Forelimb muscle (tissue), 1 donor: ENCODE measurements around the gene DNAJB11. TPM values are rescaled to one million over a fixed set of nuclear protein-coding genes. Genes with fewer than 3 reads are reported as not detected.
A peak's percentile ranks its signal among the peaks of the same experiment; 100 is the strongest.
"Not testable (repeated sequence)": the region's sequence is repeated elsewhere in the genome, so short reads cannot be mapped to it uniquely, and the experiment has no call there.

ENCODE experiments used
- DNase-seq: peaks from one replicate; pipeline ENCODE4 v3.0.0-alpha.2; 2013; ENCODE audit warnings: low read depth
- polyA plus RNA-seq: library from polyadenylated mRNA; unstranded; fragments of 120-200 nt; gene quantifications from one replicate; pipeline ENCODE4 v1.2.1, GENCODE V29; 2013; ENCODE audit not compliant: insufficient read length

DNAJB11 gene
- 31.0 TPM for polyA plus RNA-seq

GRCh38 chr3:186570096-186570940, at the start of gene DNAJB11:
Gene DNAJB11, plus strand, starts transcription at chr3:186570720. Its CDS starts 178 bp downstream, at chr3:186570898.
- DNase-seq = peak; percentile 100

DNA sequence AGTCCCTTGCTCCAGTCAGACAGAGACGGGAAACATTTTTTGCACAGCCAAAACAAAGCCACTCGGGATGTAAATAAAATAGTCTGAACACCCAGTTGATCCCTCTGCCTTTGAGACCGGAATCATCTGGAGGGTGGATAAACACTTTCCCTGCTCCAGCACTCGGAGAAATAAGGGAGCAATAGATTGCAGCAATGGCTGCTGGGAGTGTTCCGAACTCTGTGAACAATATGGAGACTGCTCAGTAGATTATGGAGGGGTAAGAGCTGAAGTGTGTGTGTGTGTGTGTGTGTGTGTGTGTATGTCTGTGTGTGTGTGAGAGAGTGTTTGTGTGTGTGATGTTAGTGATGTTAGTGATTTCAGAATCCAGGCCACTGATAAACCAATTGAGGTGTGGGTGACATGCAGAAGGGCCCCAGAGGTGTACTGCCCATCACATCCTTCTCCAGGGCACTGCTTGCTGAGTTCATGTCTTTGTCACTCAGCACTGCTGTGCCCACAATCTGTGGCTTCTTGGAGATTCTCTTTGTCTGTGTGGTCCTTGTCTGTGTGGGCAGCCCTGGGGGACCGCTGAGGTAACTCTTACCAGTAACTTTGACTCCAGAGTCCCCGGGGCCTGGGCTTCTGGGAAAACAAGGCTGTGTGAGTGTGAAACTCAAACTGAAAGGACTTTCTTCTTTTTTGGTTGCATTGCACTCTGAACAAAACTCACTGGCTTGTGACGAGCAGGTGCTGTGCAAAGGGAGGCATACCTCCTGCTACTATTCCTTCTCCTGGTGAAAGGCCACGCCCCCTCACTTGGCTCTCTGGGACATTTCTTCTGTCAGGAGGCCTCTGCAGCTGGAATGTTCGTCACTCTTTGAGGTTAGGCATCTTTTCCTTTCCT, 49.3 kb upstream of the DNAJB11 start:
- no peak for DNase-seq

DNA sequence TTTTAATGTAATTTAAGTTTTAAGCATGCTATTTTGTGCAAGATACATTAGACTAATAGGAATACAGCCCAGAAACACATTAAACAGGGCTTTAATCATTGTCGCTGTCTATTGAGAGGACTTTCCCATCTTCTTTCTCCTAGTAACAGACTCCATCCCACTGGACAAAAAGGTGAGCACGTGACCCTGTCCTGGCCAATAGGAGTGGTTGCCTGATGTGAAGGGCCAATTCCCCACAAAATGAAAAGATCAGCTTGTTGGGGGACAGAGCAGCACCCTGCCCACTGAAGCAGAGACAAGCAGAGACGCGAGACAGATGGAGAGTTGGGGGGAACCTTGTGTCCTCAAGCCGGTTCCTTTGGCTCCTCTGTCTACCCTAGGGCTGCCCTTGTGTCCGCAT, 47.5 kb upstream of the DNAJB11 start:
- DNase-seq = no peak

DNA sequence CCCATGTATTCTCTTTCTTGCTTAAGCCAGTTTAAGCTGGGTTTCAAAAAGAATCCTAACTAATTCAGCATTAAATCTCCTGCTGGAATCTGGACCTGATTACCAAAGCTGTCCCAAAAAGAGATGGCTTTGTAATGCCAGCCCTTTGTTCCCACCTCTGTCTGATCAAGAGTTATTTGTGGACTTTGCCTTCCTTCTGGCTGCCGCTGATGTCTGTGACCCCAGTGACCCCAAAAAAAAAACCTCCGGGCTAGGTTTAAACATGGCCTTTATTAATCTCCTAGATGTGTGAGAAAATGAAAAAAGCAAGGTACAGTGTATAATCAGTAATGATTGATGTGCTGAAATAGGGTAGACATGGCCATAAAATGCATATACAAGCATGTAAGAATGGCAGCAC, 47.1 kb upstream of the DNAJB11 start:
- no peak for DNase-seq

- no peak for DNase-seq
Measured at GRCh38 chr3:186524616-186525015, 45.9 kb upstream of the DNAJB11 start.

DNA sequence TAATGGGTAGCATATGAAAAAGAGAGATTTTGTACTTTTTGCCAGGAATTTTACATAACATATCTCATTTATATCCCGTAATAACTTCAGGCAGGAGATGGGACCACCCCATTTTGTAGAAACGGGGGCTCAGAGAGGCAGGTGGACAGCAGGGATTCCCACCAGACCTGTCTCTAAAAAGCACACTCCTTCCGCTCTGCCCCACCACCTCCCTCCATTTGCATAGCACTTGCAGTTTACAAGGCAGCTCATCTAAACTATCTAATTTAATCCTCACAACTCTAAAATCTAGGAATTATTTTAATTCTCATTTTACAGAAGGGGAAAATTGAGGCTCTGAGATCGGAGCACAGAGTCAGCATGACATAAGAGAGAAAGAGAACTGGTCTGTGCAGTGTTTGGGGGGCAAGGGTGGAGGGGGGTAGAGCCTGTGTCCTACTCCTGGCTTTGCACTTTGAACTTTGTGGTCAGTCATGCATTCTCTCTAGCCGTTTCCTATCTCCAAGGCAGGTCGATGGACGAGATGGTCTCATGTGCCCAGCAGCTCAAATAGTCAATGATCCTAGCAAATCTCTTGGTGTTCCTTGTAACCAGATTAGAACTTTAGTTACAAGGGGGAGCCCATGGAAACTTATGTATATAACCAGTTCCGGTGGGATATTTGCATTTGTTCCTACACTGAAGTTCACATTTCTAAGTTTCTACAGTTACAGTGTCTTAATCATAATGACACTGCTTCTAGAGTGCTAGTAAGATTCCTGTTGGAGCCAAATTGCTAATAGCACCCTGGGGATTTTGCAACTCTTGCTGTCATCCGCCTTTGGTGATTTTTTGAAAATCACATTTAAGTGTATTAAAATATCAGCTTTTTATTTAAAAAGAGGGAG, 44.9 kb upstream of the DNAJB11 start:
- DNase-seq = no peak

GRCh38 chr3:186526256-186526606, 44.3 kb upstream of the DNAJB11 start:
- DNase-seq = no peak

DNA sequence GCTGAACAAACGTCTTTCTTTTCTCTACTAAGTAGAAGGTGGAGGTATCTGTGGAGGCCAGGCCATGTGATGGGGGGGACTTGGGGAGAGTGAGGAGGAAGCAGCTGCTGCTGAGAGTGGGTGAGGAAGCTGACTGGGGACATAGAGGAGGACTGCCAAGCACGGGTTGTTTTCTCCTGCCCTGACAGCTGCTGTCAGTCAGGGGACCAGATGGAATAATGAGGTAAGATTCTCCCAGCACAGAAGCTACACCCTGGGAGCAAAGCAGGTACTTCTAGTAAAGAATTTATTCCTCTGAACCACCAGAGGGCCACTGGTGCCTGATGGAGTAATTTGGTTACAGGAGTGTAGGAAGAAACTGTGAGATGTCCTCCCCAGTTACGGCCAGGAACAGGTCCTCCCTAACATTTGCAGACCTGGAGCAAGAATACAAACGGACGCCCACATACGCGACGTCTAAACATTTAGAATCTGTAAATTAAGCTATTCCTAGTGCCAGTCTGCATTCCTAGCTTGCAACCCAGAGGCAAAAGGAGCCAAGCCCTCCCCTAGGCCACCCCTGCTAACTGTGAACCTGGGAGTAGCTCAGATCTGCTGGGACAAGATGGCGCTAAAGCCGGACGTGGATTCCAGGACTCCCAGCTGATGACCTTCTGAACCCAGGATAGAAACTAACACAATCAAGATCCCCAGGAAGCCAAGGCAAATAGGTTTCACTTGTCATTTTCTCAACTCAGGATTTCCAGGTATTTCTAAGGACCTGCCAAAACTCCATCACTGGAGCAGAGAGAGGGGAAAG, 41.1 kb upstream of the DNAJB11 start:
- DNase-seq = no peak

DNA sequence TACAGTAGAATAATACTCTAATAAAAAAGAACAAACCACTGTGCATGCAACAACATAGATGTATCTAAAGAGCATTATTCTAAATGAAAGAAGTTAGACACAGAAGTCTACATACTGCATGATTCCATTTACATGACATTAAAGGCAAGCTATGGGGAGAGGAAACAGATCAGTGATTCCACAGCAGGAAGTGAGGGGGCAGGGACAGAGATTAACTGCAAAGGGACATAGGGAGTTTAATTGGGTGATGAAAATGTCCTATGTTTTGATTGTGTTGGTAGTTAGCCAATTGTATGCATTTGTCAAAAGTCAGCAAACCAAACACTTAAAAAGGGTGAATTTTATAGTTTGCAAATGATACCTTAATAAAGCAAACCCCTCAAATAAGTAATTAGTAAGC, 40.1 kb upstream of the DNAJB11 start:
- DNase-seq = no peak

DNA sequence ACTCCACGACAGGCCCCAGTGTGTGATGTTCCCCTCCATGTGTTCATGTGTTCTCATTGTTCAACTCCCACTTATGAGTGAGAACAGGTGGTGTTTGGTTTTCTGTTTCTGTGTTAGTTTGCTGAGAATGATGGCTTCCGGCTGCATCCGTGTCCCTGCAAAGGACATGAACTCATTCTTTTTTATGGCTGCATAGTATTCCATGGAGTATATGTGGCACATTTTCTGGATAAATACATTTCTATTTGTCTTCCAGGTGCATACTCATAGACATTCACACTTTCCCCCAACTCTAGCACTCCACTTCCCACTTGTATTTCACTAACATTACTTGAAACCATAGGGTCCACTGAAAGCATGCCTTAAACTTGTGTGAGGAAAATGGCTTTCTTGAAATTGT, 38.8 kb upstream of the DNAJB11 start:
- not testable (repeated sequence) for DNase-seq

- no peak for DNase-seq
Measured at GRCh38 chr3:186532598-186533072, 37.9 kb upstream of the DNAJB11 start.

GRCh38 chr3:186534113-186534669, 36.3 kb upstream of the DNAJB11 start:
- peak; percentile 19 for DNase-seq

GRCh38 chr3:186536883-186537844, 33.4 kb upstream of the DNAJB11 start:
- DNase-seq = no peak

DNA sequence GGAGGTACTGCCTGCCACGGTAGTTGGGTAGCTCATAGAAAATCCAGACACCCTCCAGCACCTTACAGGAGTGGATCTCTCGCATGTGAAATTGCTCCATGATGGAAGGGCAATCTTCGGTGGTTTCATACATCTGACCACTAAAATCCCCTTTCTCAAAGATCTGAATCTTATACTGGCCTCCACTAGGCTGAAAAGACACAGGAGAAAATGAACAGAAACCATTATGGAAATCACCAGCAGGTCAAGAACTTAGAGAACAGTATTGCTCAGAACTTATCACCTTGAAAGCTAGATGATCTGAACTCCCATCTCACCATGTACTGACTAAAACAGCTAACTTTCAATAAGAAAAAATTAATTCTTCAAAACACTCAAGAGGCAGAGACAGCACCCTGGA, 31.7 kb upstream of the DNAJB11 start:
- no peak for DNase-seq

DNA sequence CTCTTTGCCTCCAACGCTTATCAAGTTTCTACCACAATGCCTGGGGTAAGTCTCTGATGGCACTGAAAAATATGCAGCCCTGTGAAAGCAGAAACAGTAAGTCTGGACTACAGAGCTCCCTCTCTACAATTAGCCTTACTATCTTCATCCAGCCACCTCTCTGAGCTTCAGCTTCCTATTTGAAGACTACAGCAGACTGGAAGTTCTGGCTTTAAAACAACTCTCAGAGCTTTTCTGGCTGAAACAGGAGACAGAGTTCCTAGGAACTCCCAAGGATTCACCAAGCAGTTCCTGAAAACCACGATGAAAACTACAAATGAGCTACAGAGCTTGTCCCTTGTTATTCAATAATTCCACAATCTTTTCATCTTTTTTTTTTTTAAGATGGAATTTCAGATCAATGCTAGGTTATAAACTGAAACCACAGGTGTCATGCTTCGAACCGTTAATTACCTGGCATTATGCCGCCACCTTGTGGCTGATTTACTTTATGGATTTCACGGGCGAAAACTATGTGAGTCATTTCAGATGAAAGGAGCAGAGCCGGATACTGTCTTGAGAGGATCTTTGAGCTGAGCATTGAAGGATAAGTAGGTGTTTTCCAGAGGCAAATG, 30.2 kb upstream of the DNAJB11 start:
- DNase-seq = peak; percentile 40

- no peak for DNase-seq
Measured at GRCh38 chr3:186540835-186541226, 29.7 kb upstream of the DNAJB11 start.

- no peak for DNase-seq
Measured at GRCh38 chr3:186544281-186544680, 26.2 kb upstream of the DNAJB11 start, which contains the start of gene CRYGS. Gene CRYGS, minus strand, starts transcription at chr3:186544380. Its CDS starts 54 bp downstream, at chr3:186544326.

- DNase-seq = no peak
Measured at GRCh38 chr3:186549497-186549896, 21.0 kb upstream of the DNAJB11 start.

GRCh38 chr3:186551387-186551786, 19.1 kb upstream of the DNAJB11 start:
- no peak for DNase-seq
